ENCODE measurements around the gene FAM222B. TPM values are rescaled to one million over a fixed set of nuclear protein-coding genes. Genes with fewer than 3 reads are reported as not detected.
A peak's percentile ranks its signal among the peaks of the same experiment; 100 is the strongest.
"Not testable (repeated sequence)": the region's sequence is repeated elsewhere in the genome, so short reads cannot be mapped to it uniquely, and the experiment has no call there.

The FAM222B gene
- total and polyA plus RNA-seq, 11 donors: 9.2 to 33.2 (median 16.7) TPM

DNA sequence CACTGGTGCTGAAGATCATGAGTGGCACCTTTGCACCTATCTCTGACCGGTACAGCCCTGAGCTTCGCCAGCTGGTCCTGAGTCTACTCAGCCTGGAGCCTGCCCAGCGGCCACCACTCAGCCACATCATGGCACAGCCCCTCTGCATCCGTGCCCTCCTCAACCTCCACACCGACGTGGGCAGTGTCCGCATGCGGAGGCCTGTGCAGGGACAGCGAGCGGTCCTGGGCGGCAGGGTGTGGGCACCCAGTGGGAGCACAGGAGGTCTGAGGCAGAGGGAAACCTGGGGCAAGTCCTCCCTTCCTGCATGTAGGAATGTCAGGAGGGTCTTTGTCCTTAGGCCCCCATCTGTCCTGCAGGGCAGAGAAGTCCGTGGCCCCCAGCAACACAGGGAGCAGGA lies 105.3 kb downstream of the FAM222B start:
- ATAC-seq (peak in 1 of 4 donors; percentile 12), DNase-seq (peak in 1 of 5 donors; percentile 24)
- Histone ChIP-seq H3K27me3 (no peaks in the 10 kb centered on the region), H3K4me1 (peaks cover 0 to 8% (median 0%) of the 10 kb centered on the region in 12 donors), H3K36me3 (no peaks in the 10 kb centered on the region), H3K9me3 (no peaks in the 10 kb centered on the region), H3K4me3 (no peak overlapping the region), H3K27ac (no peak overlapping the region)
- intact Hi-C loops (cut with DNase I): no loop called here
- TF ChIP-seq, protein P1, sequence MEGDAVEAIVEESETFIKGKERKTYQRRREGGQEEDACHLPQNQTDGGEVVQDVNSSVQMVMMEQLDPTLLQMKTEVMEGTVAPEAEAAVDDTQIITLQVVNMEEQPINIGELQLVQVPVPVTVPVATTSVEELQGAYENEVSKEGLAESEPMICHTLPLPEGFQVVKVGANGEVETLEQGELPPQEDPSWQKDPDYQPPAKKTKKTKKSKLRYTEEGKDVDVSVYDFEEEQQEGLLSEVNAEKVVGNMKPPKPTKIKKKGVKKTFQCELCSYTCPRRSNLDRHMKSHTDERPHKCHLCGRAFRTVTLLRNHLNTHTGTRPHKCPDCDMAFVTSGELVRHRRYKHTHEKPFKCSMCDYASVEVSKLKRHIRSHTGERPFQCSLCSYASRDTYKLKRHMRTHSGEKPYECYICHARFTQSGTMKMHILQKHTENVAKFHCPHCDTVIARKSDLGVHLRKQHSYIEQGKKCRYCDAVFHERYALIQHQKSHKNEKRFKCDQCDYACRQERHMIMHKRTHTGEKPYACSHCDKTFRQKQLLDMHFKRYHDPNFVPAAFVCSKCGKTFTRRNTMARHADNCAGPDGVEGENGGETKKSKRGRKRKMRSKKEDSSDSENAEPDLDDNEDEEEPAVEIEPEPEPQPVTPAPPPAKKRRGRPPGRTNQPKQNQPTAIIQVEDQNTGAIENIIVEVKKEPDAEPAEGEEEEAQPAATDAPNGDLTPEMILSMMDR (IDR thresholded peaks at IDR 0.05): no peak
- no peak for TF ChIP-seq POLR2A (IDR thresholded peaks at IDR 0.05)
- 95 to 98% (median 96%) methylated on average over 6 to 12 of the region's 12 CpGs for WGBS, 4 donors

DNA sequence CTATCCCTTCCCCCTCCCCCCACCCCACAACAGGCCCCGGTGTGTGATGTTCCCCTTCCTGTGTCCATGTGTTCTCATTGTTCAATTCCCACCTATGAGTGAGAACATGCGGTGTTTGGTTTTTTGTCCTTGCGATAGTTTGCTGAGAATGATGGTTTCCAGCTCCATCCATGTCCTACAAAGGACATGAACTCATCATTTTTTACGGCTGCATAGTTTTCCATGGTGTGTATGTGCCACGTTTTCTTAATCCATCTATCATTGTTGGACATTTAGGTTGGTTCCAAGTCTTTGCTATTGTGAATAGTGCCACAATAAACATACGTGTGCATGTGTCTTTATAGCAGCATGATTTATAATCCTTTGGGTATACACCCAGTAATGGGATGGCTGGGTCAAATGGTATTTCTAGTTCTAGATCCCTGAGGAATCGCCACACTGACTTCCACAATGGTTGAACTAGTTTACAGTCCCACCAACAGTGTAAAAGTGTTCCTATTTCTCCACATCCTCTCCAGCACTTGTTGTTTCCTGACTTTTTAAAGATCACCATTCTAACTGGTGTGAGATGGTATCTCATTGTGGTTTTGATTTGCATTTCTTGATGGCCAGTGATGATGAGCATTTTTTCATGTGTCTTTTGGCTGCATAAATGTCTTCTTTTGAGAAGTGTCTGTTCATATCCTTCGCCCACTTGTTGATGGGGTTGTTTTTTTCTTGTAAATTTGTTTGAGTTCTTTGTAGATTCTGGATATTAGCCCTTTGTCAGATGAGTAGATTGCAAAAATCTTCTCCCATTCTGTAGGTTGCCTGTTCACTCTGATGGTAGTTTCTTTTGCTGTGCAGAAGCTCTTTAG lies 106.4 kb downstream of the FAM222B start:
- H3K9me3 ChIP-seq; H3K4me3 ChIP-seq; ATAC-seq; DNase-seq; intact Hi-C loops (cut with DNase I); H3K27me3 ChIP-seq; H3K36me3 ChIP-seq; H3K4me1 ChIP-seq; H3K27ac ChIP-seq: not testable (repeated sequence)
- WGBS, 4 donors: 95 to 97% (median 95%) methylated on average over 5 to 8 of the region's 8 CpGs

DNA sequence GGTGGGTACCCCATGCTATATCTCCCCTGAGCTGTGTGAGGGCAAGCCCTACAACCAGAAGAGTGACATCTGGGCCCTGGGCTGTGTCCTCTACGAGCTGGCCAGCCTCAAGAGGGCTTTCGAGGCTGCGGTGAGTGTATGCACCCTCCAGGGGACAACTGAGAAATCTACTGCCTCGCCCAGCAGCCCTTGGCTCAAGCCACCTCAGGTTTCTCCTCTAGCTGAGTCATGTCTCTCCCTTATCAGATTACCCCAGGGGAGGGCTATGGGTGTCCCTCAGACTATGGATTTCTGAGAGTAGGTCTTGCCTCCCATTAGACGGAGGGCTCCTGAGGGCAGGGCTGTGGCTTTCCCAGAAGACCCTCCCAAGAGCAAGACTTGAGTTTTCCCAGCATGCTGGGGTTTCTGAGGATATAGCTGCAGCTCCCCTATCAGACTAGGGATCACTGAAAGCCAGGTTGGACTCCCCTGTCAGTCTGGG lies 107.3 kb downstream of the FAM222B start:
- H3K9me3 ChIP-seq: no peaks in the 10 kb centered on the region
- no peak overlapping the region for H3K4me3 ChIP-seq
- no peak overlapping the region for H3K27ac ChIP-seq
- no peaks in the 10 kb centered on the region for H3K36me3 ChIP-seq
- intact Hi-C loops (cut with DNase I): no loop called here
- H3K27me3 ChIP-seq: no peaks in the 10 kb centered on the region
- H3K4me1 ChIP-seq: no peaks in the 10 kb centered on the region
- WGBS, 4 donors: 81 to 91% (median 84%) methylated on average over 5 of the region's 5 CpGs
- ATAC-seq (no peak), DNase-seq (peak in 1 of 5 donors; percentile 23)
- TF ChIP-seq, protein P1 (IDR thresholded peaks at IDR 0.05): no peak
- no peak for TF ChIP-seq POLR2A (IDR thresholded peaks at IDR 0.05)

DNA sequence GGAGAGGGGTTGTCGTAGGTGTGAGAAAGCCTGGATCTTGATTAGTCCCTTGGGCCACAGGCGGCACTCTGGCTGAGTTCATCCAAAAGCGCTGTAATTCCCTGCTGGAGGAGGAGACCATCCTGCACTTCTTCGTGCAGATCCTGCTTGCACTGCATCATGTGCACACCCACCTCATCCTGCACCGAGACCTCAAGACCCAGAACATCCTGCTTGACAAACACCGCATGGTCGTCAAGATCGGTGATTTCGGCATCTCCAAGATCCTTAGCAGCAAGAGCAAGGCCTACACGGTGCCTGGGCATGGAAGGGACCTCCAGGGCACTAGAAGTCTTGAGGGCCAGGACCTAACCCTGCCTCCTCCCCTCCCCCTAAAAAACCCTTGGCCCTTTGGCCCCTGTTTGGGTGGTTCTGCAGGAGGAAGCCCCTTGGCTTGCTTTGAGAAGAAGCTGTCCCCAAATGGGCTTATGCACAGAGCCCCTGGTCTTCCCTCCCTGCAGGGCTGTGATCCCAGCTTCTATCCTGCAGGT lies 107.8 kb downstream of the FAM222B start:
- Histone ChIP-seq H3K27ac (no peak overlapping the region), H3K27me3 (no peaks in the 10 kb centered on the region), H3K36me3 (no peaks in the 10 kb centered on the region), H3K4me3 (no peak overlapping the region), H3K4me1 (no peaks in the 10 kb centered on the region), H3K9me3 (no peaks in the 10 kb centered on the region)
- DNase-seq (peak in 2 of 5 donors; percentile 14 to 23), ATAC-seq (no peak)
- intact Hi-C loops (cut with DNase I): no loop called here
- no peak for TF ChIP-seq POLR2A (IDR thresholded peaks at IDR 0.05)
- TF ChIP-seq, protein P1 (IDR thresholded peaks at IDR 0.05): no peak
- WGBS, 4 donors: 78 to 89% (median 84%) methylated on average over 6 to 10 of the region's 10 CpGs

Measured in heart left ventricle (tissue), 16 donors.